NB4 (cell line): ENCODE measurements around the gene VEZF1.

Source experiments
- CTCF ChIP-seq: IDR thresholded peaks from one replicate; pipeline ENCODE4 v1.5.1; 2012; ENCODE audit warnings: low read depth, low read length
- MYC ChIP-seq: IDR thresholded peaks from 2 replicates; pipeline ENCODE4 v1.6.1; 2011; ENCODE audit warnings: low read depth, low read length
- POLR2A ChIP-seq: IDR thresholded peaks from 2 replicates; pipeline ENCODE4 v1.6.1; 2011; ENCODE audit warnings: mild to moderate bottlenecking; ENCODE audit not compliant: insufficient read length; ENCODE audit errors: extremely low read depth
- TF ChIP-seq, protein P1 (sequence below): IDR thresholded peaks from 2 replicates; pipeline ENCODE4 v1.6.1; 2011; ENCODE audit warnings: low read depth, low read length

GRCh38 chr17:57982452-57983170 is 5.4 kb downstream of the VEZF1 start:
- TF ChIP-seq CTCF (no peak), MYC (no peak), POLR2A (no peak)
- TF ChIP-seq, protein P1, sequence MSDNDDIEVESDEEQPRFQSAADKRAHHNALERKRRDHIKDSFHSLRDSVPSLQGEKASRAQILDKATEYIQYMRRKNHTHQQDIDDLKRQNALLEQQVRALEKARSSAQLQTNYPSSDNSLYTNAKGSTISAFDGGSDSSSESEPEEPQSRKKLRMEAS: no peak
